Measurements from ENCODE around the gene NR2F1.
A peak's percentile ranks its signal among the peaks of the same experiment; 100 is the strongest.

Gene NR2F1

DNA sequence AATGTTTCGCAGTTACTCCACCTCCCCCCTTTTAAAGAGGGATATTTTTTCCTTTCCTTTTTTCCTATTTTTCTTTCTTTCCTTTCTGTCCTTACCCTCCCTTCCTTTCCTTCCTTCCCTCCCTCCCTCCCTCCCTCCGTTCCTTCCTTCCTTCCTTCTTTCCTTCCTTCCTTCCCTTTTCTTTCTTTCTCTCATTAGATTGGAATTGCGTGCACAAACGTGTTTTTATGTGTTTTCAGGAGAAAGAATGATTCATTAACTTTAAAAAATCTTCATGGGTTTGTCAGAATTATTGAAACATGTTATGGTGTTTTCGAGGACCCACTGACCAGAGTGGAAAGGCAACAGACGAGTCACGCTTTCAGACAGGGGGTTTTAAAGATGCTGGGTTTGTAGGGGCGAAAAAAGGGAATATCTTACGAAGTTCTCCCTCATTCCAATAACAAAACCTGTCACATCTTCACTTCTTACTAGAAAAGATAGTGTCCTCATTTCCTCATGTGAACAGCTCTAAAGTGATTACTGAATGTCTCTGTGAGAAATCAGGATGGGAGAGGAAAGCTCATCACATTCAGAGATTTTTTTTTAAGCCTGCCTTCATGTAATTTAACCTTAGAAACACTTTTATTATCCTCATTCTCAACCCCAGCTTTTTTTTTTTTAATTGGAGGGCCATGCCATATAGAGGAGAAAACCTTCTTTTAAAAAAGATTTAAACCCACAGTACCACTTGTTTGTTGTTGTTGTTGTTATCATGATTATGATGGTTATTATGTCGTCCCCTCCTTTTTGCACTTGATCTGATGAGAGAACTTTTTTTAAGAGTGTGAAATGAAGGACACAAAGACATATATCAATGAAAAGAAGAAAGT lies 21.9 kb downstream of the NR2F1 start:
- DNase-seq = no peak

DNA sequence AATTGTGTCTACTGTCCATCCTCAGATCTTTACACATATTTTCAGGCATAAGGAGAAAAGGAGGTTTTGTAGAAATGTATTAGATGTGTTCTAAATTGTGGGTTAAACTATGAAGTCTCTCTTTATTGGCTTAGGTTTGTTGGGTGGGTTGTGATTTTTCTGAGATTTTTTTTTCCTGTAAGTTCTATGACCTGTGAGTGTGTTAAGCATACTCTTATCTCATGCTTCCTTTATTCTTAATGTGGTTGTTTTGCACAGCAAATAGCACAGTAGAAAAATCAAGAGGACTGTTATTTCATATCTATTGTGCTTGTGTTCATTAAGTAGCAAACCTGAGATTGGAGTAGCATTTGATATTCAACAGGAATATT lies 23.3 kb downstream of the NR2F1 start:
- DNase-seq = no peak

DNA sequence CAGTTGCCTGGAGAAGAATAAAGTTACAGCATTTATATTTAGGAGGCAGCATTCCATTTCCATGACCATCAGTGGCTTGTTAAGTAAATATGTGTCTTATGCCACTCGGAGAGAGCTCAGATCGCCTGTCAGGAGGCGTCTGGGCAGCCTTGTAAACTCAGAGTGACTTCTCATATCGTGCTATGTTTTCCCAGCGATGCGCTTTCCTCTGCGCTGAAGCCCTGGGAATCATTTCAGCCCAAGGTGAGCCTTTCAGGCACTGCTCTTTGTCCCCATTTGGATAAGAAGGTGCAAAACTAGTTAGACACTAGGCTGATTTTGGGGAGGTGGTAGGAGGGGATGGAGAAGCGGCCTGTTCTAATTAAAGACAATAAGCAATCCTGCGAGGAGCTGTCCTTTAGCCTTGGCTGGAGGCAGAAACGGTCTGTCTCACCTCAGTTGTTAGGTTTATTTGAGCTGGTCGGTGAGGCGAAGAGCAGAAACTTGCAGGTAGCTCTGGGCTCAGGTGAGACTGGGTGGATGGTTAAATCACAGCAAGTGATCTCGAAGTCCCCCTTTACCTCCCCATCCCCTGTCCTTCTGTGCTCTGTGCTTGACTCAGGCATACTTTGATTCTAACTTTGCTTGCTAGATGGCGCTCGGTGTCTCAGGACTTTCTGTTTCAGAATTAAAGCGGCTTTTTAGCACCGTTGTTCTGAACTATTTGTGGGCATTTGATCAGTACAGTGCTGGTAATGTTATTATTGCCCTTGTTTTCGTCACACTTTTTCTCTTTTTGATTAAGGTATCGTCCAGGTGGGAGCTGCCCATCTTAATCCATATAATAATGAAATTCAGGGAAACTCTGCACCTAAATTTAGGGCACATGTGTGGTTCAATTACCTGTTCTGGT lies 24.6 kb downstream of the NR2F1 start:
- DNase-seq = peak in 1 of 2 experiments; percentile 60

DNA sequence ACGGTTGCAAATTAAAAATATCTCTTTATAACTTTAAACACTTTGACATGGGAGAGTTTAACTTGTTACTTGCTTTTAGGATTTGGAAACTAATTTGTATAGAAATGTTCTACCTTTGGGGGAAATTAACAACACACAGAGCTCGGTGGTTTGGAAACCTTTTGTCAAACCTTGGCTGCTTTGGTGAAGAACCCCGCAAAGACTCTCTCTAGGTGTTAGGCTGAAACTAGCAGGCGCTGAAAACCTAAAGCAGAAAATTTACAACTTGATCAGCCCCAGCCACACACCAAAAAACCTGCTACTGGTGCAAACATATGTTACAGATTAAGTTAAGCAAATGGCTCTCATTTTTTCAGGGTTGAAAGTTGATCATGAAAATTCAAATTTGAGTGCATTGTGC lies 25.8 kb downstream of the NR2F1 start:
- no peak for DNase-seq

DNA sequence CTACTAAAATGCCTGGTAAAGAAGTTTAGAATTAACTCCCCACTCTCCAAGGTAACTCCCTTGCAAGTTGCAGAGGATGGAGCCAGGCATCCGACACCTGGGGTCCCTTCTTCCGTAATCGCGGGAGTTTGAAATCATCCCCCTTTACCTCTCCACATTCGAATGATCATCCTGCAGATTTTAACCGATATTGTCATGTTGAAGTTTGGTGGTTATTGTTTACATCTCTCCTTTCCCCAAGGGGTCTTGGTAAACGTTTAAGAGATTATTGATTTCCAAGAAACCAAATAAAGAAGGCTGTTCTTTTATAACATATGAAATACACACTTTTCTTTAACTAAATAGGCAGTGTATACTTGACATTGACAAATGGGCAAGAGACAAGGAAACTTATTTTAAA lies 26.7 kb downstream of the NR2F1 start:
- no peak for DNase-seq

DNA sequence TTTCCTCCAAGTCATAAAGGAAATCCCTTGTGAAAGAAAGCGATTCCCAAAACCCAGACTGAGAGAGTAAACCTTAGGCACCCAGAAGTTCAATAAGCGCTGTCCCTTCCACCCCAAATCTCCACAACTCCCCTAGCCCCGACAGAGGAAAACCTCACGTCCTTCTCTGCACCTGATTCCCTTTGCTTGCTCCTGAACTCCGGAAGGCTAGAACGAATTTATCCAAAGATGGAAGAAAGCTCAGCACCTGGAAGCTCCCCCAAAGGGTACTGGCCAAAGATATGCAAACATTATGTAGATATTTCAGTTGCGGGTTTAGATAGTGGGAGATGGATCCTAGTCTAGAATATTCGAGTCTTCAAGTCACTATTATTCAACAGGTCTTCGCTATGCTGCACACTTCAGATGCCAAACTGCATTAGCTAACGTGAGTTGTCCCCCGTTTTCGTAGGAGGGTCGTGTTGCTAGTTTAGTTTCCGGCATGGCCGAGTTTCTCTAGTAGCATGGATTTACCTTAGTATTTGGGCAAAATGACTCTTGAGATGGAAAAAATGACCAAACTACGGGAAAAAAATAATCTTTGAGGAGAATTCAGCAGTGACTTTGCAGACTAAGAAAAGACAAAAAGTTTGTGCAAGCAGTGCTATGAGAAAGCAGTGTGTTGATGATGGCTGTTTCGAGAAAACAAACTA lies 27.7 kb downstream of the NR2F1 start:
- DNase-seq = no peak

DNA sequence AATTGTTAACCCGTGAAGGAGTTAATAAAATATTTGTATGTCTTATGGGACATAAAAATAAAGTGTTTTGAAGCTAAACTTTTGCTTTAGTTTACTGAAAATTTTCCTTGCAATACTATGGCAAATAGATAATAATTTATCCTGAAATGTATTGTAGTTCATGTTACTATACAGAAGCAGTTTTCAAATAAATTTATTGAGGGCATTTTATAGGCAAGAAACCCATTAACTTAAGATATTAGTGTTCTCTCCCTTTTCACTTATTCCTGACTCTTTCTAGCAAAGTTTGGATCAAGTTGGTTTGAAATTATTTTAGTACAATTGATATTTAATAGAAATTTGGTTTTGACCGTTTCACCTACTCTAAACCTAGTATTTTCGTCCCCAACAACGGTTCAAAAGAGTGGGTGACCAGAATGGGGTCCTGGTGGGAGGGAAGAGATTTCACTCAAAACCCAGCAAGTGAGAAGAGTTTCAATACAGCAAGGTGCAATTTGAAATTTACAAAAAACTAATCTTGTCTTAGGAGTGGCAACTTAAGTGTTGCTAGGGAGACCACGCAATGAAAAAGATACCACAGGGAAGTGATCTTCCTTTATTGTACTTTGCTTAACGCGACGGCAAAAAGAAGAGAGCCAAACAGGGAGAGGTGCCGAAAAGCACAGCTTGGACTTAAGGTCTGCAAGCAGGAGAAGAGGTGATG lies 28.4 kb downstream of the NR2F1 start:
- no peak for DNase-seq

DNA sequence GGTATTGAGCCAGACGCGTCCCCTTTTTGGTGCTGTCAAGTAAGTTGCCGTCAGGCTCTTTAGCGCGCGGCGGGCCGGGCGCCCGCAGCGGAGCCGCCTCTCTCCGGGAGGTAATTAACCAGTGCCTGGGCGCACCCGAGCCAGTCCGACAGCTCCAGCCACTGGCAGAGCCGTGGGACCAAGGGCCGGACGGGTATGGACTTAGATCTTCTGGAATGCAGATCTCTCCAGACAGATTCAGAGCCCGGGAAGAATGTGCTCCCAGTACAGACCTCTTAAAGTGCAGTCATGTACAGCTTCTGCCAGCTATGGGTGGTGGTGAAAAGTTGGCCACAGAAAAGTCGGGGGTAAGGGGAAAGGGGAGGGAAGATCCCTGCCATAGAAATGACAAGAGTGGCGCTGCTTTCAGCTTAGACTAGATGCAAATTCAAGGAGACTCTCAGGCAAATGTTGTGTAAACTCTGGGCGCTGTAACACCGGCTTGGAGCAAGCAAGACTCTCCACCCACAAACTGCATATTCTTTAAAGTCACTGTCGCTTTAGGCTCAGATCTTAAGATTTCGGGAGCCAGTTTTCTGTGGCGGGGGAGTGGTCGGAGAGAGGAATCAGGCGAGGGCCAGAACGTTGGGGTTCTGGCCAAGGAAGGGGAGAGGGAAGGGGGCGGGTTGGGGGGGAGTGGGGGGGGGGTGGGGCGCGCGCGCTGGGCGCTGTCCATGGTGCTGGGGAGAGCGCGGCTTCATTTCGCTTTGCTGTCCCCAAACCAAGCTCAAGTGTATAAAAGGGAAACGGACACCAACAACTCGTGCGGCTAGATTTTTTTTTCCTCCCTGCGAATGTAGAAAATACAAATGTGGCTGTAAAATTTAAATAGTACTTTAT lies 29.2 kb downstream of the NR2F1 start:
- DNase-seq = no peak

DNA sequence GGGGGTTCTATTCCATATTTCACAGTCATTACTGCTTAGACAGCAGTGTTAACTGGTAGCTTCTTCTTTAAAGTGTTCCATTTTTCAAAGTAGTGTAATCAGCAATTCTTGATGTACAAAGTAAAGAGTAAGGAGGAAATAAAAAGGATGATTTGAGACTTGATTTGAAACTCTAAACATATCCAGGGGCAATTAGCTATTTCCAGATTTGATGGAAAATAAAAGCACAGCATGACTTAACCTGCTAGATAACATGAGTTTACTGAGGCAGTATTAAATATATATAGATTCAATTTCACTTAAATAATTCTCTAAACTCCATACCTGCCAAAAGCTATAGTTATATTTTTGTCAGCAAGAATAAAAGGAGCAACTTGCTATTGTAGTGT lies 29.8 kb downstream of the NR2F1 start:
- DNase-seq = no peak

DNA sequence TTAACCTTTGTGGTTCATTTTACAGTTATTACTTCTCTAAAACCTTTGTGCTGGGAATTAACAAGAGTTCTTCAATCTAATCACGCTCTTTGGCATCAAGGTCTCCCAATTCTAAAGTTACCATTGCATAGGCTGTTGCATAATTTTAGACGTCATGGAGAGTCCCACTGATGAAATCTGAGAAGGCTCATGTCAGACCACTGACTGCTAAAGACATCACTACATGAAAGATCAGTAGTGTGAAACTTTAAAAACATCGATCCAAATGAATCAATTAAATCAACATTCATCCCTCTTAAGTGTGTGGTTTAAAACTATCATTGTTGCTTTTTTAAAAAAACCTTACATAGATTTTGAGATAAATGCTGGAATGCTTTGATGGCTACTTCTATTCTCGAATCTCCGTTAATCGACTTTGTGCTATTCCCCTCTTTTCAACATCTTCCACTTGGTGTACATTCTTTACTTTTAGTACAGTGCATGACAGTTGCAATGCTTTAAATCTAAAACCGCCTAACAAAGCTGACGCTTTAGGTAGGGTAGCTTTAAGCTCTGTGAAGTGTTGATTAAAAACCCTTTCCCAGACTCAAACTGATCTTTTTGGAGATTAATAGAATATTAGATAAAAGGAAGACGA lies 33.6 kb downstream of the NR2F1 start:
- no peak for DNase-seq

DNA sequence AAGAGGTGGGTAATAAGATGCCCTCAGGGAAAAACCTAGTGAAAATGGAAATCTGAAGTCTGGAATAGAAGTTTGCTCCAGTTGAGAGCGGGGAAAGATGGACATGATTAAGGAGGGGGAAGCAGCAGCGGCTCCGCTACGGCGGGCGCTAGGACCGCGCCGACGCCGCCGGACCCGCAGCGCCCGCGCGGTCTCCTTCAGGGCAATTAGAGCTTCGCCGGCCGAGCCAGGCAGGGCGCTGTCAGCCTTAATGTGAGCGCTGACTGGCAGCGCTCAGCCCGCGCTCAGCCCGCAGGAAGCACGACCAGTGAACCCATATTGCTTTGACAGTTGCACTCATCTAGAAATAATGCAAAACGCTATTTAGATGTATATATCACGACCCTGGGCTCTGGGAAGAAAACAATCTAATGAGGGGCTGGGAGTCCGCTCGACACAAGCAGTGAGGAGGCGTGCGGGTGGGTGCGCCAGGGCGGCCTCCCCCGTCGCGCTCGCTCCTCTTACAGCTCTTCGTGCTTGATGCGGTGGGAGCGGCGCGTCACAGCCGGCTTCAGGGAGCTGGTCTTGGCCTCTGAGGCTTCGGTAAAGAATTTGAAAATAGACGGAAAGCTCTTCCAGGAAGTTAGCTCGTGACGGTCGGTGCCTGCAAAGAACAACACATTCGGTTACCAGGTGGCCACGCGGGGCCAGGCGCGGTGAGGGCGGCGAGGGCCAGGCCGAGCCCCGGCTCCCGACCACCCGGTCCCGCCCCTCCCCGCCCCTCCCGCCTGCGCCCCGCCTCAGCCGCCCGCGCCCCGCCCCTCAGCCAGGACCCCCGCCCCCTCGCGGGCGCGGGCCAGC lies 37.7 kb downstream of the NR2F1 start:
- DNase-seq = peak; percentile 66 to 88

DNA sequence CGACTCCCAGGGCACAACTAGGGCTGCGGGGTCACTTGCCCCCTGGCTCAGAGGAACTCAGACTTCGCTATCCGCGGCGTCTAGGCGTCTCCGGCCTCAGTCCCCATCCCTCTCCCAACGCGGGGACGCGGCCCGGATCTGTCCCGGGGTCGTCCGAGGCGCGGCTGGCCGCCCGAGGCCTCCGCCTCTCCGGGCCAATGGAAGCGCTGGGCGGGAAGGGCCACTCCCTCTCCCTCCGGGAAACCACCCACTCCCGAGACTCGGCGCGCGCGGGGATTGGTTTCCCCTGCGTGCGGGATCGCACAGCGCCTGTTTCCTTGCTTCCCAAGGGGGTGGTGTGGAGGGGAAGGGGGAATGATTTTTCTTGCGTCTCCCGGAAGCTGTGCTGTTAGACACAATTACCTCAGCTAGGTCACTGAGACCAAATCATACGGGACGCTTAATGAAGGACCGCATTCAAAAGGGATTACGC lies 38.3 kb downstream of the NR2F1 start:
- DNase-seq = peak; percentile 72 to 94

DNA sequence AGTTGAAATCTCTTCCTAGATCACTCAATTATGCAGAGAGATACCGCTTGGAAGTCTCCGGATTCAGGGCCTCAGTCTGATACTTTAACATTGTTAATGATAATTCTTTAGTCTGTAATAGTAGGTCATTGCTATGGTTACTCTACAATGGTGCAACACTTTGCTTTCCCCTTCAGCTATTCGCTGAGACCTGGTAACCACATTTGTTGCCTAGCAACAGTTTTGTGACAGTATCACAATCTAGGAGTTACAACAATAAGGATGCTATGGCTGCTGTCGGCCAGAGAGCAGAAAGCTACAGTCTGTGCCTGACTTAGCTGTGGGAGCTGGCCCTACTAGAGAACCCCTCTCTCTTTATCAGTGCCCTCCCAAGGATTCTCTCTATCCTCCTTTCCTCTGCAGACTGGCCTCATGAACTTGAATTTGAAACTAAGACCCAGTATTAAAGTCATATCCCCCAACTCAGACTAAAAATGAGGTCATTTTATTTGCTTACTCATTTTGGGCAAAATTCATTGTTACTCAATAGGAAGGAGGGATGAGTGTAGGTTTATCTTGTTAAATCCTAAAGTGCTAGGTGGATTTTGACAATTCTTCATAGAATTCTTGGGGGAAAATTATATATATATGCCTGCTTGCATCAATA lies 39.3 kb downstream of the NR2F1 start:
- DNase-seq = peak; percentile 20 to 36

DNA sequence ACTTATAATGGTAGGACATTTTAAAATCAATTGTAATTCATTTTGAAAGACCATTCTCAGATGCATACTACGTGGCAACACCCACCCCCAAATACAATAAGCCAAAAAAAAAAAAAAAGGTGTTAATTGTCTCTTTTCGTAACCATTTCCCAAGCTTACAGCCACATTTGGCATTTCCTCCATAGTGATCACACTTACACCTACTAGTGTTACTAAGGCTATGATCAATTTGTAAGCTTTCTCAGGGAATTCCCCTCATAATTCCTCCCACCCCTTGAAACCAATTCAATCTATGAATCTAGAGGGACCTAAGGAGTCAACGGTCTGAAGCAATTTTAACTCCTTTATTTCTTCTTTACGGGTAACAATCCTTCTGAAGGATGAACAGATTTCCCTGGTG lies 40.1 kb downstream of the NR2F1 start:
- no peak for DNase-seq

DNA sequence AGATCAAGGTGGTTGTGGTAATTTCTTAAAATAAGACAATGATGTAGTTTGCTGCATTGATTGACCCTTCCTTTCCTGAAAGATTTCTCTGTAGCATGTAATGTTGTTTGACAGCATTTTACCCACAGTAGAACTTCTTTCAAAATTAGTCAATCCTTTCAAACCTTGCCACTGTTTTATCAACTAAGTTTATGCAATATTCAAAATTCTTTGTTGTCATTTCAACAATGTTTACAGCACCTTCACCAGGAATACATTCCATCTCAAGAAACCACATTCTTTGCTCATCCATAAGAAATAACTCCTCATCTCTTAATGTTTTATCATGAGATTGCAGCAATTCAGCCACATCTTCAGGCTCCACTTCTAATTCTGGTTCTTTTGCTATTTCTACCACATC lies 43.8 kb downstream of the NR2F1 start:
- DNase-seq = no peak

DNA sequence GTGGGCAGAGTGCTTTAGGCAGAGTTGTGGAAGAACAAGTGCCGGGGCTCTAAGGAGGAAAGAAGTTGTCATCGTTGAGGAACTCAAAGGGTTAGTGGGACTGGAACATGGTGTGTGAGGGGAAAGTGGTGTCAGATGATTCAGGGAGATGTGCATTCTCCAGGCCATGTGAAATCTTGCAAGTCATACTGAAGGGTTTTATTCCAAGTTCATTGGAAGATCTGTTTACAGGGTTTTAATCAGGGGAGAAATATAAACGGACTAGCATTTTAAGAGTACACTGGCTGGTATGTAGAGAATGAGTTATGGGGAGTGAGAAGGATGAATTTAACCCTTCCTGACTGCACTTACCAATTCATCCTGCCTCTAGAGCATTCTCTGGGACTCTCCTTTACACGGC lies 49.3 kb downstream of the NR2F1 start:
- DNase-seq = no peak

DNA sequence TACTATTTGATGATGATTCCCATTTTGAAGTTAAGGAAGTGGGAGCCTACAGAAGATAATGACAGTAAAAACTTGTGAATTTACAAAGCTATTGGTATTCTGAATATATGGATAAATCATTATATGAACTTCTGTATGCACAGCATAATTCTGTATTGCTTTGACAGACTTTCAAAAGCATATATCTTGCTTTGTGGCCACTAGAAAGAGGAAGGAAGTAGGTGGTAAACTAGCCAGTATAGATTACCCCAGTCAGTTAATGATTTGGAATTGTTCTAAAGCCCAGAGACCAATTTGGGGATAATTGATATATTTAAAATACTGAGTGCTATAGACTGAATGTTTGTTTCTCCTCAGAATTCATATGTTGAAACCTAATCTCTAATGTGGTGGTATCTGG lies 53.0 kb downstream of the NR2F1 start:
- no peak for DNase-seq

DNA sequence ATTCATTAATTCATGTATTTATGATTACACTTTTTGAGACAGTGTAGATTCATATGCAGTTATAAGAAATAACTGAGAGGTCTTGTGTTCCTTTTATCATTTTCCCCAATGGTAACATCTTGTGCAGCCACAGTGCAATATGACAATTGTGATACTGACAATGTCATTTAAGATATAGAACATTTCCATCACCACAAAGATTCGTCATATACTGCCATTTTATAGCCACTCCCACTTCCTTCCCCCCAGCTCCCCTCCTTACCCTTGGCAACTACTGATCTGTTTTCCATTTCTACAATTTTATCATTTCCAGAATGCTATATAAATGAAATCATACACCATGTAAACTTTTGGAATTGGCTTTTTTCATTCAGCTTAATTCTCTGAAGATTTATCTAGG lies 53.8 kb downstream of the NR2F1 start:
- no peak for DNase-seq

DNA sequence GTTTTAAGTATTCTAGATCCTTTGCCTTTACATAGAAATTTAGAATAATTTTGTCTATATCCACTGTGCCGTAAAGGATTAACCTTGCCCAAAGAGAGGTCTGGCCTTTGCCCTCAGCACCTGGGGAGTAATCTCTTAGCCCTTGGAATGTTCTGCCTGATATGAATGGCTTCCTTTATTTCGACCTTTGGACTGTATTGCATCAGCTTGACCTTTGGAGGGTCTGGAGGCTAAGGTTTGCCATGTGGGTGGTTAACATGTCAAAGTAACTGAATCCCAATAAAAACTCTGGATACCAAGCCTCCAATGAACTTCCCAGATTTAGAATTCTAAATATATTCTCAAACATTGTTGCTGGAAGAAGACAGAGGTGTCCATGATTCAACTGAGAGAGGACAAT lies 54.7 kb downstream of the NR2F1 start:
- DNase-seq = no peak

DNA sequence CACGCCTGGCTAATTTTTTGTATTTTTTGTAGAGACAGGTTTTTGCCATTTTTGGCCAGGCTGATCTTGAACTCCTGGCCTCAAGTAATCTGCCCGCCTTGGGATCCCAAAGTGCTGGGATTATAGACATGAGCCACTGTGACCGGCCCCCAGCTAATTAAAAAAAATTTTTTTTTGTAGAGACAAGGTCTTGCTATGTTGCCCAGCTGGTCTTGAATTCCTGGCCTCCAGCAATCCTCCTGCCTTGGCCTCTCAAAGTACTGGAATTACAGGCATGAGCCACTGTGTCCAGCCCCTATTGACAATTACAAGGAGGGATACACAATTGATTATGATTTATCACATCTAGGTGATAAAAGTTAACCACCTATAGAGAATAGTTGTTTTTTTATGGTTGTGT lies 59.5 kb downstream of the NR2F1 start:
- DNase-seq = no peak

All from NCI-H446 (cell line).